GM12875 (cell line): ENCODE results near the gene CFTR.

Source experiments
- H3K4me3 ChIP-seq: one replicate; pipeline ENCODE4 v1.5.1; 2011; ENCODE audit warnings: low read depth, low read length, control low read depth
- TF ChIP-seq, protein P1 (sequence below): IDR thresholded peaks from 2 replicates; pipeline ENCODE4 v1.5.1; 2011; ENCODE audit warnings: low read depth, mild to moderate bottlenecking, control low read depth, inconsistent platforms, low read length, moderate library complexity, borderline replicate concordance; ENCODE audit not compliant: insufficient read depth

CFTR gene

DNA sequence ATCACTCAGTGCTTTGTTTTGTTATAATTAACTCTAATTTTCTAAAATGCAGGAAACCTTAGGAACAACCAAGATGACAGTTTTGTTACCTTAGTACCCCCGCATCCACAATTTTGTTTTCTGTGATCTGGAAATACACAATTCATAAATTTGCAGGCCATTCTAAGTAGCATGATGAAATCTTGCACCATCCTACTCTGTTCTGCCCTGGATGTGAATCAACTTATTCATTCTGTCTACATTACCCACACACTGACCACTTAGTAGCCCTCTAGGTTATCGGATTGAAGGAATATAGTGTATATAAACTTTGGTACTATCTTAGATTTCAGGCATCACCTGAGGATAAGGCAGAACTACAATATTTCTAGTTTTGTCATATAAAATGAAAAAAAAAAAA lies 237.5 kb downstream of the CFTR start:
- H3K4me3 ChIP-seq: no peak overlapping the region
- TF ChIP-seq, protein P1, sequence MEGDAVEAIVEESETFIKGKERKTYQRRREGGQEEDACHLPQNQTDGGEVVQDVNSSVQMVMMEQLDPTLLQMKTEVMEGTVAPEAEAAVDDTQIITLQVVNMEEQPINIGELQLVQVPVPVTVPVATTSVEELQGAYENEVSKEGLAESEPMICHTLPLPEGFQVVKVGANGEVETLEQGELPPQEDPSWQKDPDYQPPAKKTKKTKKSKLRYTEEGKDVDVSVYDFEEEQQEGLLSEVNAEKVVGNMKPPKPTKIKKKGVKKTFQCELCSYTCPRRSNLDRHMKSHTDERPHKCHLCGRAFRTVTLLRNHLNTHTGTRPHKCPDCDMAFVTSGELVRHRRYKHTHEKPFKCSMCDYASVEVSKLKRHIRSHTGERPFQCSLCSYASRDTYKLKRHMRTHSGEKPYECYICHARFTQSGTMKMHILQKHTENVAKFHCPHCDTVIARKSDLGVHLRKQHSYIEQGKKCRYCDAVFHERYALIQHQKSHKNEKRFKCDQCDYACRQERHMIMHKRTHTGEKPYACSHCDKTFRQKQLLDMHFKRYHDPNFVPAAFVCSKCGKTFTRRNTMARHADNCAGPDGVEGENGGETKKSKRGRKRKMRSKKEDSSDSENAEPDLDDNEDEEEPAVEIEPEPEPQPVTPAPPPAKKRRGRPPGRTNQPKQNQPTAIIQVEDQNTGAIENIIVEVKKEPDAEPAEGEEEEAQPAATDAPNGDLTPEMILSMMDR: no peak
